Stimulated activated CD8-positive, alpha-beta memory T cell treated with anti-CD3 and anti-CD28 coated beads, Interleukin-15, amount 100 ng/mL, for 24 hours (primary cell): ENCODE results near the gene S100A13.

Source experiments
- DNase-seq: peaks from one replicate; pipeline ENCODE4 v3.0.0-alpha.2; 2020; ENCODE audit warnings: low read depth

The S100A13 gene

DNA sequence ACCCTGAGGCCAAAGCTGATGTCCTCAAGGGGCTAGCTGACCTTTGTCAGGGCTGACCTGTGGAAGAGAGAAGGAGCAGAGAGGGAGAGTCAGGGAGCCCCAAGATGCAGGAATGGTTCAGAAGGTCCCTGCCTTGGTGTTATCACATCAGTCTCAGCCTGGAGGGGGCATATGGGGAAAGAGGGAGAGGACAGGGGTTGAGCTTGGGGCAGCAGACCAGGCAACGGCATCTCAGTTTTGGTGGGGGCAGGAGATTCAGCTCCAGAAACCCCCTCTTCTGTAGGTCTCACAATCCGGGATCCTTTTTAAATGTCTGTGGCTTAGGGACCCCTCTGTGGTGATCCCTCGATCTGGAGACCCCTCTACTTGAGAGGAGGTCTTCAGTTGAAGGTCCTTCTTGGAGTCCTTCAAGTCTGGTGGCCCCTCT, 815 bp downstream of the S100A13 start:
- DNase-seq, result no peak

DNA sequence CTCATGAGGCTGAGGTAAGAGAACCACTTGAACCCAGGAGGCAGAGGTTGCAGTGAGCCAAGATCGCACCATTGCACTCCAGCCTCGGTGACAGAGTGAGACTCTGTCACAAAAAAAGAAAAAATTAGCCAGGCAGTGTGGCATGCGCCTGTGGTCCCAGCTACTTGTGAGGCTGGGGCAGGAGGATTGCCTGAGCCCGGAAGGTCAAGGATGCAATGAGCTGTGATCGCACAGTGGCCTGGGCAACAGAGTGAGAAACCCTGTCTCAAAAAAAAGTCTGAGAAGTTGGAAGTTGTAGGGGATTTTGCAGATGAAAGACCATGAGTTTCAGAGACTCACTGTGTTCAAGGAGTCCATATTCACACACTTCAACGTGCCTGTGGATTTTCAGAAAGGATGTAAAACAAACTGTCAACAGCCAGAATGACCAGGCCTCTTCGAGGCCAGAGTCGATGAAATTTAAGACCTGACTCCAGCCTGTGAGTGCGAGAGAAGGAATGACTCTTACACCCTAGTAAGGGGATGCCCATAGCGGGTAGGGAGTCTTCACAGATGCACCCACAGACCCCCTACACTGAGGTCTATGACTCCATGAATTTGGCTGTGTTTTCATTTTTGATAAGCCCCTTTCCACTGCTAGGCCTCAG, 2.2 kb downstream of the S100A13 start:
- DNase-seq, result no peak

DNA sequence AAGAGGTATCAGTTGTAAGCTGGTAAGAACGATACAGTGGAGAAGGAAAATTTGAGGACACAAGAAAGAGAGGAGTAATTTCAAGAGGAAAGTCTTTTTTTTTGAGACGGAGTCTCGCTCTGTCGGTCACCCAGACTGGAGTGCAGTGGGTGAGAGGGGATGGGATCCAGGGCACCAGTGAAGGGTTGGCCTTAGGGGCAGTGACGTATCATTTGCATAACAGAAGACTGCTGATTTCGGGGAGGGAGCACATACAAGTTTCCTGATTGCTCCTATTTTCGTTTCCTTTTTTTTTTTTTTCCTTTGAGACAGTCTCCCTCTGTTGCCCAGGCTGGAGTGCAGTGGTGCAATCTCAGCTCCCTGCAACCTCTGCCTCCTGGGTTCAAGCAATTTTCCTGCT, 4.2 kb downstream of the S100A13 start:
- no peak for DNase-seq

DNA sequence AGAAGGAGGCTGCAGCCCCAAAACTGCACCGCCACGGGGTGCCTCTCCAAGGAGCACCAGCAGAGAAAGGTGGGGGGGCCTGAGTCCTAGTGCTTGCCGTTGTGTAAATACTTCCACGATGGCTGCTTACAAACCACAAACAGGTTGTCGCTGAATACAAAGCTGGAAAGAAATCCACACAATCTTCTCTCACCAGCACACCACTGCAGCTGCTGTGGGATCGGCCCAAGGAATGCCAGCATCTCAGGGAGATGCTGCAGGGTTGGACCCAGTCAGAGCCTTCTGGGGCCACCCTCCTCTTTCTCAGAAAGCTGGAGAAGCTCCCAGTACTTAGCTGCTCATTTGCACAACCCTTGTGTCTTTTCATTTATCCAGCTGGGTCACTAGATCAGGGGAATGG, 8.1 kb downstream of the S100A13 start:
- DNase-seq, result no peak

DNA sequence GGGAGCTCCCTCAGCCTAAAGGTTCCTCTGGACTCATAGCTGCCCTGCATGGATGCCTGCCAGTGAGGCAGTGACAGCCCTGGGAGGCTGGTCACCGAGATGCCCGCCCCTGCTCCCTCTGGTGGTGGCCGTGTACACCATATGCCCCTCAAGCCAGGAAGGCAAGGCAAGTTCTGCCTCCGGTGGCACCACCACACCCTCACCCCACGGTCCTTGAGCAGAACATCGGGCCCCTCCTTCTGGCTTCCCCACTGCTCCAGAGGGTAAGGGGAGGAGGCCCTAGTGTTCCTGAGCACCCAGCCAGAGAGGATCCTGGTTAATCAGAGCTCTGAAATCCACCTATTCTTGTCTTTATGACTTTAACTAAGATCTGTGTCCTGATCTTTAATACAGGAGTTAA, 9.6 kb downstream of the S100A13 start:
- no peak for DNase-seq

DNA sequence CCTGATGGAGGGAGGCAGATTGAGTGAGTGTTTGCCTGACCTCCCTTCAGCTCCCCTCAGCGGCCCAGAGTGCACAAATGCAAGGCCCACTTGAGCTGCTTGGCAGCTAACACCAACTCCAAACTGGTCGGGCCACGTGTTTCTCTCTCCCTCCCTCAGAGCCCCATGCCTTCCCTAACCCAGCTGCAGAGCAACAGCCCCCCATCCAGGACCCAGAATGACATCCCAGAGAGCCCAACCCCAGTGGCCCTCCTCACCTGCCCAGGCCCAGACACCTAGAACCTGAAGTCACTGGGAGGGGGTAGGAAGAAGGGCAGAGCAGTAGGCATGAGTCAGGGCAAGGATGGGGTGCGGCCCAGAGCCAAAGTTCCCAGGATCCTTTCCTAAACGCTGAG, 10.4 kb downstream of the S100A13 start:
- DNase-seq, result no peak

DNA sequence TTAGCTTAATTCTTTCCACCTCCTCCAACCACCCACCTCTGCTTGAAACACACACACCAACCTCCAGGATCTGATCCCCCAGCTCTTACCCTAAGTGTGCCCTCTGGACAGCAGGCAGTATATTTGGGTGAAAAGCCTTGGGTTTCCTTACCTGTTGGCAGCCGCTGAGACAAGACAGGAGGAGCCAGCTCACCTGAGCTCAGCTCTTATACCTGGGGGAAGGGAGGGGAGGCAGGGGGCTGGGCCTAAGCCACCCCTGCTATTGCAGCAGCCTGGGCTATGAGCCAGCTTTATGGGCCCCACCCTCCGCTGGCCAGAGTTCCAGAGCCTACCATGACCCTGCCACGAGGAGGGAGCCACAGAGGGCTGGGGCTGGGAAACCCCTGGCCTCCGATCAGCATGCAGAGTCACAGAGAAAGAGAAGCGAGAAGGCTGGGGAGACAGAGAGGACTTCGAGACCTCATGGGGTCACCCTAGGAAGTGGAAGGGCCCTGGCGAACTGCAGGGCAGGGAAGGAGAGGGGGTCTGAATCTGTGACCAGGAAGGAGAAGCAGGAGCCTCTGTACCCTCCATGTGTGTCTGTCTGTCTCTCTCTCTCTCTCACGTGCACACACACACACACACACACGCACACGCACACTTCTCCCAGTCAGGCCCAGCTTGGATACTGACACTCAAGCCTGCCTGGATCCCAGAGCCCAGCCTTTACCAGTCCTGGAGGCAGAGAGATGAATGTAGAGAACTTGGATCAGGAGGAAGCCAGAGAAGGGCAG, 11.0 kb downstream of the S100A13 start, which contains the start of gene S100A14:
Gene S100A14, minus strand, starts transcription at position 182 of the 773 bp plus-strand sequence. CDS start 467 bp downstream, outside the sequence.
- no peak for DNase-seq

DNA sequence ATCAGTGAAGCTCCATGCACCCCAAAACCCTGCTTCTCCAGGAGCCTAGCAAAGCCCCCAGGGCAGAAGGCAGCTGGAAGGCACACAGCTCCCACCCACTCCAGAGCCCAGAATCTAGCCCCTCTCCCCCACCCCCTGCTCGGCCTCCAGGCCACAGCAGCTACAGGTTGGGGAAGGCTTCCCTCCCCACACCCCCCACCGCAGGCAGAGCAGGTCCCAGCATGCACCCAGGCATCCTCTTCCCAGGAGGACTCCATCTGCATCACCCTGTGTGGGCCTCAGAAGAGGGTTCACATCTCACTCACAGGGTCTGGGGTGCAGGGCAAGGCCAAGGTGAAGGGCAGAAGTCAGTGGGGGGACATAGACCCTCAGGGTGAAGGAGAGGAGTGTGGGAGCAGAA, 11.9 kb downstream of the S100A13 start:
- DNase-seq, result no peak

DNA sequence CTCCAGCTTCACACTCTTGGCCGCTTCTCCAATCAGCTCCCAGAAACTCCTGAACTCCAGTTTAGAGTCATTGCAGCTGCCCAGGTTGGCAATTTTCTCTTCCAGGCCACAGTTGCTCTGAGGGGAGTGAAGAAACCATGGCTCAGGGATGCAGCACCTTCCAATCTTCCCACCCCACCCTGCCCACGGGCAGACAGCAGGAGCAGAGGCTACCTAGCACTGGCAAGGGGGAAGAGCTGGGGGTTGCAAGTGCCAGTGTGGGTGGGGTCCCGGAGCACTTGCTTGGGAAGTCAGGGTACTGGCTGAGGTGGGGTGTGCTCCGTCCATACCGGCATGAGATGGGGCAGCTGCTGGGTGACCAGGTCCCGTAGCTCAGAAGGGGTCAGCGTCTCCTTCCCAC, 12.4 kb downstream of the S100A13 start:
- DNase-seq, result no peak

DNA sequence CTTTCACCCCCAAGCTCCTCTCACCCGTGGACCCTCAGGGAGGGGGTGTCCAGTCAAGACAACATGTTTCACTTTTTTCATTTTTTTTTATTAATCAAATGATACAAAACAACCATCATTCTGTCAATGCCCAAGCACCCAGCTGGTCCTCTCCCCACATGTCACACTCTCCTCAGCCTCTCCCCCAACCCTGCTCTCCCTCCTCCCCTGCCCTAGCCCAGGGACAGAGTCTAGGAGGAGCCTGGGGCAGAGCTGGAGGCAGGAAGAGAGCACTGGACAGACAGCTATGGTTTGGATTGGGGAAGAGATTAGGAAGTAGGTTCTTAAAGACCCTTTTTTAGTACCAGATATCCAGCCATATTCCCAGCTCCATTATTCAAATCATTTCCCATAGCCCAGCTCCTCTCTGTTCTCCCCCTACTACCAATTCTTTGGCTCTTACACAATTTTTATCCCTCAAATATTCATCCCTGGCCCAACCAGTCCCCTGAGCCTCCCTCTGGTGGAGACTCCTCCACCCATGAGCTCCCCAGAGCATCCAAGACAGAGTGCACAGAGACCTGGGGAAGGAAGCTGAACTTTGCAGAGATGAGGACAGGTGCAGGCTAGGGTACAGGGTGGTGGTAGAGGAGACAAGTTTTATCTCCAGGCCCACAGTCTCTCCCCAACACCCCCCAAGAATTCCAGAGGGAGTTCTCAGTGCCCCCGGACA, 13.0 kb downstream of the S100A13 start:
- no peak for DNase-seq

DNA sequence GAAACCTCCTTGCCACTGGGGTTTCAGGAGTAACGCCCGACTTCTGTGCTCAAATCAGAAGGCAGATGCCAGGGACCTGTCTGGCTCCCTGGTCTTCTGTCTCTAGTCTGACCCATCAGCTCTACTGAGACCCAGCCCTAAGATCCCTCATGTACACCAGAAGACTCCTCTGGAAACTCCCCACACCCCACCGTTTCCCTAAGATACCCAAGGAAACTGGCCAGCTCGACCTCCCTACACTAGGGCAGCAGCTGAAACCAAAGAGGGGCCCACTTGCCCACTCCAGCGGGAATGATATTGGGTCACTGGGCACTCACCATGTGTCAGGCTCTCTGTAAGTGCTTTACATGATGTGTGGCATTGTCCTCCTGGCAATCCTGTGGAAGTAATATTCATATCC, 13.9 kb downstream of the S100A13 start:
- DNase-seq, result no peak

DNA sequence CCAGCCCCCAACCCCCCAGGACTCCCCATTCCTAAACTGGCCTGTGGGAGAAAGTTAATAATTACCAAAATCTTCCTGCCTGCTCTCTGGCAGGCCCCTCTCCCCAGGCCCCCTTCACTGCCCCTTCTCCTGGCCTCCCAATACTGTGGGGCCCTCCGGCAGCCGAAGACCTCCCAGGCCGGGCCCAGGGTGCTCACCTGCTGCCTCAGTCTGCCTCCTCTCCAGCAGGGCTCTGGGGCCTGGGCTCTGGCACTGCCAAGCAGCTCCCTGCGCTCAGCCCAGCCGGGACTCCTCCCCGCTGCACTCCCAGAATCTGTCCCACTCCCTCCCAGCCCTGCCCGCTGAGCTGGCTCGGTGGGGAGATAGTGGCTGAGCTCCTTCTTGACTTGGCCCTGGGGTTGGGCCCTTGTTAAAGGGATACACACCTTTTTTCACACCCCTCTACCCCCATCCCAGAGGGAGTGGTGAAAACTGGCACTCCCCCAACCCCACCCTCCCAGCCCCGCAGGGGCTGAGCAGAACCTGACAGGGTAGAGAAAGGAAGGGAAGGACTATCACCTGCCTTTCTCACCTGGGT, 14.5 kb downstream of the S100A13 start, which contains the start of gene S100A16:
Gene S100A16, minus strand, starts transcription at position 383 of the 577 bp plus-strand sequence. CDS start 4,986 bp downstream, outside the sequence.
- no peak for DNase-seq

DNA sequence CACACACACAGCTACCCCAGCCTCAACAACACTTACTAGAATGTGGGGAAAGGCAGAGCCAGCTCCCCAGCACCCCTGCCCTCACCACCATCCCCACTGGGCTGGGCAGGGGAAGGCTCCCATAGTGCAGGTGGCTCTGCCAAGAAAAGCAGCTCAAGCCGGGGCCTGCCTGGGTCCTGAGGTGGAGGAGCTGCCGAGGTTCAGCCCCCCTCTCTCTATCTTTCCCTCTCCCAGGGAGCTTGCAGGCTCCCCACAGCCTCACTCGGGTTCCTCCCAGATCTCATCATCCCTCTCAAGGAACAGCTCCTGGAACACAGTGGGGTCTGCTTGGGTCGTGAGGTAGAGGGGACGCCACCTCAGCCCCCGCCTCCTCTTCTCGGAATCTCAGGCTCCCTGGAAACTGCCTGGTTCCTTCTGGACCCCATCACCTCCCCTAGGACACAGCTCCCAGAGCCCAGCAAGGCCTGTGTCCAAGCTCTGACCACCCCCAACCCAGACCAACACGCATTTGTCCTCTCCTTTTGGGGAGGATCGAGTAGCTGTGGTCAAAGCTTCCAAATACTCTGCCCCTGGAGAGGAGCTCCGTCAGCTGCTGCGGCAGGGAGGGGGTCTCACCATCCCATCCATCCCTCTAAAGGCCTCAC, 15.1 kb downstream of the S100A13 start:
- DNase-seq, result no peak

DNA sequence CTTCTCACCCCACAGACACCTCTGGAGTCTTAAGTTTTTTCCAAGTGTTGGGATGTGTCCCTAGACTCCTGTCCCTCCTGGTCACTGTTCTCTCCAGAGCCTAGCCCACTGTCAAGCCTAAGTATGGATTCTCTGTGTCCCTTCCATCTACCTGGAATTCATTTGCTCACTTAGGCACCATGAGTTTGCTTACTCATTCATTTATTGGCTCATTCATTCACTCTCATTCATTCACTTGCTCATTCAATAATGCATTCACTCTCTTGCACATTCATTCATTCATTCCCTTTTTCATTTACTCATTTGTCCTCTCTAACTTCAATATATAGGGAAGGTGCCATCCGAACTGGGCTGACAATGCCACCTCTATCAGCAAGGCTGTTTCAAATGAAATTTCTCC, 15.9 kb downstream of the S100A13 start:
- no peak for DNase-seq

DNA sequence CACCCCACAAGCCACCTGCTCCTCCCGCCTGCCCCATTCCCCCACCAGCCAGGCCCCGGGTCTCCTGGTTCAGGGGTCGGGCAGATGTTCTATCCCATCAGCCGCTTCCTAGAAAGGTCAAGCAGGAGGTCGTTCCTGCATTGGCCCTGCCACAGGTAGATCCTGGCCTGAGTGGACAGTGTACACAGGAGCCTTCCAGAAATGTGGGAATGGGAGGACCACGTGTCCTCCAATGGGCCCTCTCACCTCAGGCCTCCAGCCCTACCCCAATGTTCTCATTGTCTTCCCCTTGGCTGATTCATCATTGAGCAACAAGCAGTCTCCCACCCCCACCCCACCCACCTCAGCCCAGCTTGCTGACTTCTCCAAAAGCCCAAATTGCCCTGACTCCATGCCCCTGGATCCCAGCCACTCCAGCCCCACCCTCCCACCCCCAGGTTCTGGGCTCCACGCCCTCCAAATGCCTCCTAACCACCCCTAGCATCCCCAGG, 16.4 kb downstream of the S100A13 start:
- no peak for DNase-seq

DNA sequence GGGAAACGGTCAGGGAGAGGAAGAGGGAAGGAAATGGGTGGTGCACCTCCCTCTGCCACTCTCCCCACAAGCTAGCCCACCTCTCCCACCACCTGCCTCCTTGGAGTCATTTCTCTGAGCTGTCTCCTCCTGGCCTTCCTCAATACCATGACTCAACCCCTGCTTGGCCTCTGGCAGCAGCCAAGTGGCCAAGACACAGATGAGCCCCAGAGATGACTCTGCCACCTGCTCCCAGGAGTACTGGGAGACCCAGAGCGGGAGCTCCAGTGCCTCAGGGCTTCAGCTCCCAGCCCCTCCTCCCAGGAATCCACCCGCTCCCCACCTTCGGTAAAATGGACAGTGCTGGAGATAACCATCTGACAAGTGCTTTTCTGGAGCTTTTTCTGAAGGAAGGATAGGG, 17.0 kb downstream of the S100A13 start:
- DNase-seq, result no peak

DNA sequence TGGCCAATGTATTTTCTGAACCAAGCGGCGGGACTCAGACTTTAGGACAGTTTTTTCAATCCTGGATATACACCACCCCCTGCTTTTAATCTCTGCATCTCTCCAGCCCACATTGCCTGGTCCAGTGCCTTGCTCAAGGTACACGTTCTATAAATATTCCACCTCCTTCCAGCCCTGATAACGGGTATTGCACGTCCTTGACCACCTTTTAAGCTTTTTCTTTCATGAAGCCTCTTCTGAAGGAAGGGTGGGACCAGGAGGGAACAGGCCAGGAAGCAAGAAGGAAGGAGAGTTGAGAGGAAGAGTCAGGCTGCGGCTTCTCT, 17.8 kb downstream of the S100A13 start:
- DNase-seq, result no peak

DNA sequence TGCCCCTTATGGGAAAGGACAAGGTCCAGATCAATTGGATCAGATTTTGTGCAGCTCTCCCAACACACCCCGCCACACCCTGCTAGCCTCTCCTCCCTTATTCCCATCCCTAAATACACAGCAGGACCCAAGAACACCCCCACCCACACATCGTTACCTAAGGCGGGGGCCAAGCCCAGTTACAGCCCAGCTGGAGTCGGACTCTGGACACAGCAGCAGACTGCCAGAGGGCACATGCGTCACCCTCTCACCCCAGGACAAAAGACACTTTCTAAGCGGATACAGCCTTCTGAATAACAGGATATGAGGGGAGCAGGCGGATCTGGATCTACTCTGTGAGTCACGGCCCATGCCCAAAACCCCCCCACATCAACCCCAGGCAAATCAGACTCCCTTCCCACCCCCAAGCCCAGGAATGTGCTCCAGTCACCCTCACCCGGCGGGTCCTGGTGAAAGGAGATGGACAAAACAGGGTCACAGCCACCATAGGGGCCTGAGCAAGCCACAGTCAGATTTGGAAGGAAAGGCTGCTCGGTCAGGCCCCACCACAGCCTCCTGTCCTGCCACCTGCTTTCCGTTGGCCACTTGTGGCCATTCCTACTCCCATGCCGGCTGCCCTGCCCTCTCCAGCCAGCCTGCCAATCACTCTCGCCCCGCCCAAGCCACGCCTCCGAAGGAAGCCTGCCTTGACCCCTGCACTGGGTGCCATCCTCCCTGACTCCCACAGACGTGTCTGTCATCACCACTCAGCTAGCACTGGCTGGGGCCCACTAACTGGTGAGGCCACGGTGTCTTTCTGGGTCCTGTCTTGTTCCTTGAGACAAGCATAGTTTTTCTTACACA, 18.3 kb downstream of the S100A13 start:
- no peak for DNase-seq

DNA sequence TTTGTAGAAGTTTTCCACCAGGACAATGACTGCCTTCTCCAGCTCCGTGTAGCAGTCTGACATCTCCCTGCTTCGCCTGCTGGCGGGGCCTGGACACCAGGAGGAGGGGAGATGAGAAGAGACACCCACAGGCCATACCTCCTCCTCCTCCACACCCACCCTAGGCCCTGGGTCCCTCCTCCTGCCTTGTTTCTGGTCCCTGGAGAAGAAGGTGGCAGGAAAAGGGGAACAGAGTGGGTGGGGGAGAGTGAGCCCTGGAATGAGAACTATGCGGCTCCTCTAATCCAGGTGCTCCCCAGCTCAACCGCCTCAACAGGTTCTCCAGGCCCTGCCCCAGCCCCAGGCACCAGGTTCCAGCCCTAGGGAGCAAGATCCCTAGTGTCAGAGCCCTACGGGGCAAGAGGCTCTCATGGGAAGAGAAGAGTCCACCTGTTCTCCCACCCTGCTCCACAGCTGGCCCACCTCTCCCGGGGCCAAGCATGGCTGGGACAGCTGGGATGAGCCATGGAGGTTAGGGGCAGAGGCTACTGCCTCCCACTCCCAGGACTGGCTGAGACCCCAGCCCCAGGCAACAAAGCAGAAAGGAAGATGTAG, 19.1 kb downstream of the S100A13 start:
- DNase-seq, result no peak

DNA sequence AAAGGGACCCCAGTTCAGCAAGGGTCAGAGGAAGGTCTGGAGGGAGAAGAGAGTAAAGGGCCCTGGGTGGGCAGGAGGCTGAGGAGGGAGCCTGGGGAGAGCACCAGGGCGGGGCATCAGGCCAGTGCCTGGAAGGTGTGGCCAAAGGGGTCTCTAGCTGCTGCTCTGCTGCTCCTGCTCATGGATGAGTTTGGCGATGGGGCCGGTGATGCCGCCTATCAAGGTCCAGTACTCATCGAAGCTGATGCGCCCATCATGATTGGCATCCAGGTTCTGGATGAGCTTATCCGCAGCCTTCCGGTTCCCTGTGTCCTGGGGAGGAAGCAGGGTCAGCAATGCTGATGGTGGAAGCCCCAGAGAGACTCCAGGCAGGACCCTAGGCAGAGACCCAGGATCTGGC, 19.9 kb downstream of the S100A13 start:
- DNase-seq, result no peak

DNA sequence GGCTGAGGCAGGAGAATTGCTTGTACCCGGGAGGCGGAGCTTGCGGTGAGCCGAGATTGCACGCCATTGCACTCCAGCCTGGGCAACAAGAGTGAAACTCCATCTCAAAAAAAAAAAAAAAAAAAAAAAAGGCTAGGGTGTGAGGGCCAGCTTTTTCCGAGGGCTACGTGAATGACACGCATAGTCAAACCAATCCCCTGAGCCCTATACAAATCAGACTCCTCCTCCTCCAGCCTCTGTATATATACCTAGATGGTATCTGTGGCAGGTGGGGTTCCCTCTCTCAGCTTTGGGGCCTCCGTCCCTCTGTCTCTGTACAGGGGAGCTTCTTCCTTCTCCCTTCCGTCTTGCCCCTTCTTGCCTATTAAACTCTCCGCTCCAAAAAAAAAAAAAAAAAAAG, 21.1 kb downstream of the S100A13 start:
- DNase-seq, result no peak
